Spleen (tissue), 11 donors: Measurements from ENCODE around the gene SNPH. TPM values are rescaled to one million over a fixed set of nuclear protein-coding genes. Genes with fewer than 3 reads are reported as not detected.

ENCODE experiments used
- DNase-seq: peaks from one replicate; pipeline ENCODE4 v3.0.0-alpha.2; 2020
- H3K27ac ChIP-seq, 8 donors: fragments of 200-600 bp; sonication (generic) in 7 of 8; 1 replicate in 4 of 8; 2 replicates in 4 of 8; pipeline versions ENCODE4 v1.5.0 to v1.8.0; 2016 to 2021; ENCODE audit warnings: inconsistent platforms in 4 of 8, mild to moderate bottlenecking in 4 of 8, moderate library complexity in 1 of 8
- H3K27me3 ChIP-seq, 7 donors: fragments of 200-600 bp; sonication (generic) in 6 of 7; replicated peaks in 1 of 7; 1 replicate in 4 of 7; 2 replicates in 3 of 7; pipeline versions ENCODE4 v1.5.0 to v1.8.0; 2016 to 2021; ENCODE audit warnings: inconsistent platforms in 3 of 7, mild to moderate bottlenecking in 1 of 7
- H3K36me3 ChIP-seq, 6 donors: fragments of 200-600 bp; sonication (generic) in 5 of 6; 1 replicate in 4 of 6; 2 replicates in 2 of 6; pipeline versions ENCODE4 v1.5.0 to v1.8.0; 2016 to 2021; ENCODE audit warnings: inconsistent platforms in 2 of 6
- H3K4me1 ChIP-seq, 6 donors: fragments of 200-600 bp; sonication (generic) in 5 of 6; 1 replicate in 3 of 6; 2 replicates in 3 of 6; pipeline versions ENCODE4 v1.5.0 to v1.8.0; 2016 to 2021; ENCODE audit warnings: inconsistent platforms in 3 of 6
- H3K4me3 ChIP-seq, 8 donors: fragments of 200-600 bp; sonication (generic) in 7 of 8; 1 replicate in 4 of 8; 2 replicates in 4 of 8; pipeline versions ENCODE4 v1.5.0 to v1.8.0; 2016 to 2021; ENCODE audit warnings: inconsistent platforms in 4 of 8, mild to moderate bottlenecking in 4 of 8, moderate library complexity in 2 of 8
- H3K9me3 ChIP-seq, 8 donors: fragments of 200-600 bp; sonication (generic) in 7 of 8; 1 replicate in 4 of 8; 2 replicates in 4 of 8; pipeline versions ENCODE4 v1.5.0 to v1.8.0; 2016 to 2021; ENCODE audit warnings: inconsistent platforms in 4 of 8
- POLR2A ChIP-seq, 3 donors: fragments of 450-650 bp; IDR thresholded peaks; one replicate each; pipeline ENCODE4 v1.5.1; 2017; ENCODE audit warnings: antibody characterized with exemption in 3 of 3, mild to moderate bottlenecking in 1 of 3
- POLR2AphosphoS5 ChIP-seq, 3 donors: sonication (generic); formaldehyde crosslinking; IDR thresholded peaks; one replicate each; pipeline ENCODE4 v1.5.1; 2017; ENCODE audit warnings: antibody characterized with exemption in 3 of 3
- WGBS, 5 donors: extraction: QIAGEN DNeasy Blood & Tissue Kit in 3 of 5; methylation state at CpG; one replicate each; pipeline versions ENCODE4 v1.1.5 to v1.1.7; 2013 to 2018; 5-methylcytosine and 5-hydroxymethylcytosine counted together
- intact Hi-C: fragments of 100-400 bp; cut with DNase I; formaldehyde crosslinking; loops from one replicate; pipeline ENCODE4 v1.15.0; 2023; ENCODE audit warnings: low total_unique reads
- polyA plus RNA-seq, 3 donors: library from polyadenylated mRNA; stranded (reverse); fragments of 200-250 nt; gene quantifications; one replicate each; pipeline ENCODE4 v1.2.1, GENCODE V29; 2013
- total RNA-seq, 7 donors: library from RNA; depleted of rRNA in 3 of 7; stranded (reverse); fragments of >200 nt in 3 of 7; fragmentation: NEBNext Ultra II Directional in 4 of 7; extraction: Animal tissue kit (Norgen Biotek cat#: 25700) in 4 of 7; gene quantifications; one replicate each; pipeline versions ENCODE4 v1.1.0 to v1.2.1, GENCODE V29; 2016 to 2021
- TF ChIP-seq, protein P1 (sequence below), 11 experiments: fragments of 200-600 bp in 7 of 11; fragments of 450-650 bp in 4 of 11; sonication (generic) in 4 of 11; IDR thresholded peaks in 8 of 11; conservative IDR thresholded peaks in 3 of 11; 1 replicate in 7 of 11; 2 replicates in 4 of 11; pipeline versions ENCODE4 v1.4.0 to v1.8.0; 2016 to 2021; ENCODE audit warnings: antibody characterized with exemption in 11 of 11, inconsistent platforms in 4 of 11, mild to moderate bottlenecking in 1 of 11
- donor health status: healthy with polysubstance abuse.
- donor health status: DM: no; HTN: no; CAD: no; lungs with moderate emphysema.
- donor health status: DM: no; HTN: no; CAD: no.
- donor health status: Bipolar disorder and iron deficiency.
- donor health status: healthy.
- donor health status: DM: no; HTN: no; CAD: no.
- donor health status: DM: yes; HTN: yes; CAD: no.

Gene SNPH
- total and polyA plus RNA-seq, 10 donors, result 0.58 to 3.5 (median 2.0) TPM

DNA sequence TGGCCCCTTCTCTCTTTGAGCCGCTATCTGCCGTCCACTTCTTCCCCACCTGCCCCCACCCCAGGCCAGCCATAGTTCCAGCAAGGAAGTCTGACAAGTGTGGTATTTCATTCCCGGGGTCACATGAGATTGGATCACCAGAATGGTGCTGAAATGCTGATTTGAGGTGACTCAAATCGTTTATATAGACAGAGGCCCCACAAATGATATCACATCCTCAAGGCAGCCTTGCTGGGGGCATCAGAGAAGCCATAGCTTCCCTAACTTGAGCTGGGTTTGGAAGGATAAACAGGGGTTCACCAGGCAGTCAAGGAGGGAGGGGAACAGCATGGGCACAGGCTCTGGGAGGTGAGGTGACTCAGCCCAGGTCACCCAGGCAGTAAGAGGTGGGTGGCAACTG lies 53.0 kb downstream of the SNPH start:
- Histone ChIP-seq H3K36me3 (no peaks in the 10 kb centered on the region), H3K9me3 (no peaks in the 10 kb centered on the region), H3K27ac (no peak overlapping the region), H3K27me3 (no peaks in the 10 kb centered on the region), H3K4me1 (peaks cover 0 to 31% (median 11%) of the 10 kb centered on the region in 6 donors), H3K4me3 (no peak overlapping the region)
- 74 to 92% (median 84%) methylated on average over 4 of the region's 4 CpGs for WGBS, 5 donors
- TF ChIP-seq POLR2A (IDR thresholded peaks at IDR 0.05), result no peak
- TF ChIP-seq, protein P1, sequence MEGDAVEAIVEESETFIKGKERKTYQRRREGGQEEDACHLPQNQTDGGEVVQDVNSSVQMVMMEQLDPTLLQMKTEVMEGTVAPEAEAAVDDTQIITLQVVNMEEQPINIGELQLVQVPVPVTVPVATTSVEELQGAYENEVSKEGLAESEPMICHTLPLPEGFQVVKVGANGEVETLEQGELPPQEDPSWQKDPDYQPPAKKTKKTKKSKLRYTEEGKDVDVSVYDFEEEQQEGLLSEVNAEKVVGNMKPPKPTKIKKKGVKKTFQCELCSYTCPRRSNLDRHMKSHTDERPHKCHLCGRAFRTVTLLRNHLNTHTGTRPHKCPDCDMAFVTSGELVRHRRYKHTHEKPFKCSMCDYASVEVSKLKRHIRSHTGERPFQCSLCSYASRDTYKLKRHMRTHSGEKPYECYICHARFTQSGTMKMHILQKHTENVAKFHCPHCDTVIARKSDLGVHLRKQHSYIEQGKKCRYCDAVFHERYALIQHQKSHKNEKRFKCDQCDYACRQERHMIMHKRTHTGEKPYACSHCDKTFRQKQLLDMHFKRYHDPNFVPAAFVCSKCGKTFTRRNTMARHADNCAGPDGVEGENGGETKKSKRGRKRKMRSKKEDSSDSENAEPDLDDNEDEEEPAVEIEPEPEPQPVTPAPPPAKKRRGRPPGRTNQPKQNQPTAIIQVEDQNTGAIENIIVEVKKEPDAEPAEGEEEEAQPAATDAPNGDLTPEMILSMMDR (IDR thresholded peaks at IDR 0.05 in 8 of 11, conservative IDR thresholded peaks at IDR 0.05 in 3 of 11), result no peak
- no peak for TF ChIP-seq POLR2AphosphoS5 (IDR thresholded peaks at IDR 0.05)
- no peak for DNase-seq
- intact Hi-C loops, result no loop called here

DNA sequence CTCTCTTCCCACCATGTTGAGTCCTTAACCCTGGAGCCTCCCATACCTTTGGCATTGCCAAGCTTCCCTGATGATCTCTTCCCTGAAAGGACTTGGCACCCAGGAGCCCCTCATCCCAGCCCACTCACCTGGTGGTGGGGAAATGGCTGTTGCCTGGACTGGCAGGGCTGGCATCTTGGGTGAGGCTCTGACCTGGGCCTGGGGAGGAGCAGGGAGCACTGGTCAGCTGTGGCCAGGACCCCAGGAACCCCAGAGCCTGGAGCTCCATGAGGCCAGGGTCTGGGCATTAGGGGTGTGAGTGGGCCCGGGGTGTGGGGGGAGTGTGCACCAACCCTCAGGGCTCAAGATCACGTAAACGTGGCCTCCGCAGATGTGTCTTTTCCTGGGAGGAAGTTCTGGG lies 53.4 kb downstream of the SNPH start:
- intact Hi-C loops, result no loop called here
- peak; percentile 55 for DNase-seq
- Histone ChIP-seq H3K4me3 (no peak overlapping the region), H3K9me3 (no peaks in the 10 kb centered on the region), H3K4me1 (peaks cover 2 to 33% (median 14%) of the 10 kb centered on the region in 6 donors), H3K27ac (no peak overlapping the region), H3K36me3 (no peaks in the 10 kb centered on the region), H3K27me3 (no peaks in the 10 kb centered on the region)
- 58 to 84% (median 78%) methylated on average over 1 to 4 of the region's 4 CpGs for WGBS, 5 donors
- TF ChIP-seq, protein P1 (IDR thresholded peaks at IDR 0.05 in 8 of 11, conservative IDR thresholded peaks at IDR 0.05 in 3 of 11), result no peak
- no peak for TF ChIP-seq POLR2A (IDR thresholded peaks at IDR 0.05)
- TF ChIP-seq POLR2AphosphoS5 (IDR thresholded peaks at IDR 0.05), result no peak

DNA sequence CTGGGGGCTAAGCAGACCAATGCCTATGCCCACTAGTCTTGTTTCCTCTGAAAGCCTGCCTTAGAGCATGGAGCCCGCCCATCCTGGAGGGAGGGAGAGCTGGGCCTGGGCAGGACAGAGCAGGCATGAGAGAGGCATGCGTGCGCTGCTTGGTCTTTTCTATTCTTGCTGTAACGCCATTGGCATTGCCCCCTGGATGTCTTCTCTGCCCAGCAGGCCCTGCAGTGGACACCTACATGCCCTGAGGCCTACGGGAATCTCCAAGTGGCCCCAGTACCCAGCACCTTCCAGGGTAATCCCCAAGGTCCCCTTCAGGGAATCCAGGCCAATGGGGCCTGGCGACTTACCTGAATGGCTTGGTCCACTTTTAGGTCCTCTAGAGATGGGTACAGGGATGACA lies 53.9 kb downstream of the SNPH start:
- Histone ChIP-seq H3K27me3 (no peaks in the 10 kb centered on the region), H3K4me3 (no peak overlapping the region), H3K36me3 (no peaks in the 10 kb centered on the region), H3K9me3 (no peaks in the 10 kb centered on the region), H3K4me1 (peaks cover 7 to 39% (median 20%) of the 10 kb centered on the region in 6 donors), H3K27ac (no peak overlapping the region)
- 83 to 95% (median 93%) methylated on average over 6 of the region's 6 CpGs for WGBS, 5 donors
- no peak for TF ChIP-seq POLR2AphosphoS5 (IDR thresholded peaks at IDR 0.05)
- TF ChIP-seq, protein P1 (IDR thresholded peaks at IDR 0.05 in 8 of 11, conservative IDR thresholded peaks at IDR 0.05 in 3 of 11), result no peak
- TF ChIP-seq POLR2A (IDR thresholded peaks at IDR 0.05), result no peak
- peak; percentile 38 for DNase-seq
- intact Hi-C loops, result no loop called here

- H3K27me3 ChIP-seq, result no peaks in the 10 kb centered on the region
- no peak for TF ChIP-seq POLR2AphosphoS5 (IDR thresholded peaks at IDR 0.05)
- no peak for TF ChIP-seq POLR2A (IDR thresholded peaks at IDR 0.05)
- TF ChIP-seq, protein P1 (IDR thresholded peaks at IDR 0.05 in 8 of 11, conservative IDR thresholded peaks at IDR 0.05 in 3 of 11), result no peak
- WGBS, 5 donors, result 83 to 89% (median 86%) methylated on average over 15 to 17 of the region's 17 CpGs
- H3K4me1 ChIP-seq, result peaks cover 11 to 45% (median 26%) of the 10 kb centered on the region in 6 donors
- peak; percentile 73 for DNase-seq
- no peak overlapping the region for H3K4me3 ChIP-seq
- H3K36me3 ChIP-seq, result no peaks in the 10 kb centered on the region
- H3K27ac ChIP-seq, result peak overlapping the region in 2 of 8 donors; percentile 94 to 99
- no peaks in the 10 kb centered on the region for H3K9me3 ChIP-seq
- intact Hi-C loops, result no loop called here
These were observed 55.0 kb downstream of the SNPH start for GRCh38 chr20:1320902-1321653.
